ENCODE results near the gene IRF3.

Gene IRF3

DNA sequence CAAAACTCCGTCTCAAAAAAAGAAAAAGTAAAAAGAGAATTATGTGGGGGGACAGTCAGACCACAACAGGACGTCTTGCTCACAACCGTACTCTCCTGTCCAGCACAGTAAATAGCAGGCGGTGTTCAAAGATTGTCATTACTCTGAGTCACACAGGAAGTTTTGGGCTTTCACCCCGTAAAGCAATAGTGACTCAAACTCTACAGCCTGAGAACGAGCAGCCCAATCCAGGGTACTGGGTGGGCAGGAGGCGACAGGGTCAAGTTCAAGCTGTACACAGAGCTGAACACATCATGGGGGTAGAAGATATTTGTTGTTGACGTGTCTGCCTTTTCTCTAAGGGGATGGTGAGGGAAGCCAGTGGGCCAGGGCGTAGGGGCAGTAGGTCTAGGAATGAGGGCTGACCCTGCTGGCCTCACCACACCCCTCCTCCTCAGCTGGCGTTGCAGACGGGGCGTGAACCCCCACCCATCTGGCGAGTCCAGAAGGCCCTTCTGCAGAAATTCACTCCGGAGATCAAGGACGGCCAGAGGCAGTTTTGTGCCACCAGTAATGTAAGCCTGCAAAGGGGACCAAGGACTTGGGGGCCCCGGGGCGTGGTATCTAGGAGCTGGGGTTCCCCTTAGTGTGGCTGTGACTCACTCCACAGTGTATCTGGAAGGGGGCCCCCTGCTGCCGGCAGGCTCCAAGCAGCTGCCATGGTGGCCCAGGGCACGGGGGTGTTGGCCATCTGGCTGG lies 51.4 kb downstream of the IRF3 start:
- DNase-seq, result no peak

DNA sequence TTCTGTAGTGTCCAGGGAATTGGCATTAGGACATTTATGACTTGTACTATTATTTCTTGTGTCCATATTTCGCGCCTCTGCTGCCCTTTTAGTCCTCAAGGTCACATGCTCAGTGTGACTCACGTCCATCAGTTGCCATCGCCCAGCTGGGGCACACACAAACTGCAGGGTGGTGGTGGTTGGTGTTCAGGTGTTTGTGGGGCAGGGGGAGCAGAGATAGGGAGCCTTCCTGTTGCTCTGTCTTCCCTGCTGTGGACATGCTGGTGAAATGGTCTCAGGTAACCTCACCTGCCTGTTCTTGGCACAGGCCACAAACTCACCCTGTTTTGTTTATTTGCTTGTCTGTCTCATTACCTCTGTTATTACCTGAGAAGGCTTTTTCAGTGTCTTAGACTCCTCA lies 52.3 kb downstream of the IRF3 start:
- DNase-seq, result no peak
